GM12878 (cell line): Measurements from ENCODE around the gene NCOA4. TPM values are rescaled to one million over a fixed set of nuclear protein-coding genes. Genes with fewer than 3 reads are reported as not detected.

Experiments used
- ASH2L ChIP-seq: fragments of 300-600, 200-600 bp; sonication (generic); IDR thresholded peaks from 2 replicates; pipeline ENCODE4 v1.6.1; 2017; ENCODE audit warnings: low read depth, mild to moderate bottlenecking, borderline replicate concordance
- ATF3 ChIP-seq: IDR thresholded peaks from 2 replicates; pipeline ENCODE4 v1.6.1; 2011; ENCODE audit warnings: low read depth, mild to moderate bottlenecking, low read length, moderate library complexity, borderline replicate concordance; ENCODE audit errors: extremely low read depth
- CREB1 ChIP-seq: IDR thresholded peaks from 2 replicates; pipeline ENCODE4 v1.6.1; 2012; ENCODE audit warnings: low read depth, mild to moderate bottlenecking, inconsistent platforms
- E4F1 ChIP-seq: fragments of 450-650 bp; IDR thresholded peaks from 2 replicates; pipeline ENCODE4 v1.6.1; 2018; ENCODE audit warnings: borderline replicate concordance, mild to moderate bottlenecking; ENCODE audit not compliant: partially characterized antibody
- IKZF1 ChIP-seq: fragments of 450-650 bp; conservative IDR thresholded peaks from 2 replicates; pipeline ENCODE4 v1.6.1; 2017; ENCODE audit warnings: antibody characterized with exemption, mild to moderate bottlenecking
- IKZF2 ChIP-seq, 2 experiments: fragments of 450-650 bp; IDR thresholded peaks; 2 replicates each; pipeline ENCODE4 v1.6.1; 2017; ENCODE audit warnings: mild to moderate bottlenecking in 2 of 2, moderate library complexity in 2 of 2
- NBN ChIP-seq: fragments of 450-650 bp; IDR thresholded peaks from 2 replicates; pipeline ENCODE4 v1.6.1; 2016
- PML ChIP-seq: IDR thresholded peaks from 2 replicates; pipeline ENCODE4 v1.6.1; 2012; ENCODE audit warnings: low read length, inconsistent platforms
- POLR2AphosphoS5 ChIP-seq: IDR thresholded peaks from 2 replicates; pipeline ENCODE4 v1.6.1; 2011; ENCODE audit warnings: mild to moderate bottlenecking, low read length, inconsistent platforms
- SMAD5 ChIP-seq: IDR thresholded peaks from 2 replicates; pipeline ENCODE4 v1.6.1; 2016; ENCODE audit warnings: antibody characterized with exemption, low read depth
- TAF1 ChIP-seq: IDR thresholded peaks from 2 replicates; pipeline ENCODE4 v1.6.1; 2011; ENCODE audit warnings: mild to moderate bottlenecking, low read depth, low read length, borderline replicate concordance
- ZNF687 ChIP-seq: fragments of 450-650 bp; IDR thresholded peaks from 2 replicates; pipeline ENCODE4 v1.6.1; 2017; ENCODE audit warnings: mild to moderate bottlenecking, moderate library complexity
- polyA plus RNA-seq, 11 experiments: library from polyadenylated mRNA; depleted of rRNA in 4 of 11; unstranded in 6 of 11; stranded (reverse) in 5 of 11; fragments of >200 nt; fragmentation: Nextera tagmentation in 4 of 11; fragmentation: Illumina TruSeq in 1 of 11; extraction: Ambion mirVana in 4 of 11; extraction: Trizol in 1 of 11; gene quantifications; 1 replicate in 1 of 11; 2 replicates in 10 of 11; pipeline versions ENCODE4 v1.2.1 to v1.2.3, GENCODE V29; 2011 to 2016; ENCODE audit warnings: inconsistent platforms in 2 of 11, missing spikeins in 2 of 11, low read depth in 1 of 11
- total RNA-seq, 4 experiments: library from RNA; depleted of rRNA in 3 of 4; stranded (reverse); fragments of >200 nt in 3 of 4; fragmentation: Illumina TruSeq in 1 of 4; extraction: Trizol in 1 of 4; gene quantifications; 2 replicates each; pipeline versions ENCODE4 v1.2.1 to v1.2.3, GENCODE V29; 2013 to 2021

Gene NCOA4
- total and polyA plus RNA-seq, 10 of the 15 experiments (the other 5 are each of a cell fraction or from before 2014, with no cell fraction given) = 57.5 to 119 (median 100) TPM

- peak; percentile 71; the same call in 1 of the 2 replicates for TF ChIP-seq TAF1
- TF ChIP-seq IKZF2 (IDR thresholded peaks at IDR 0.05) = peak in 1 of 2 experiments; percentile 29; a peak in 1 of 4 replicates
- TF ChIP-seq POLR2AphosphoS5 = peak; percentile 75
- peak; percentile 17; the same call in 1 of the 2 replicates for TF ChIP-seq ZNF687
- 0 out of 2 replicates have a peak, but pooled peaks have one; percentile 36 for TF ChIP-seq CREB1
- 0 out of 2 replicates have a peak, but pooled peaks have one; percentile 51 for TF ChIP-seq ASH2L
- TF ChIP-seq SMAD5 = peak; percentile 69
- 0 out of 2 replicates have a peak, but pooled peaks have one; percentile 54 for TF ChIP-seq PML
- peak; percentile 99 for TF ChIP-seq E4F1
- peak; percentile 76; the same call in 1 of the 2 replicates for TF ChIP-seq ATF3
- peak; percentile 65 for TF ChIP-seq IKZF1
- TF ChIP-seq NBN = 0 out of 2 replicates have a peak, but pooled peaks have one; percentile 24
Observed at GRCh38 chr10:45972106-45972812, 58.2 kb downstream of the NCOA4 start, which contains the start of gene TIMM23 (continued).
